Measurements from ENCODE around the gene IMMP2L.

Gene IMMP2L

DNA sequence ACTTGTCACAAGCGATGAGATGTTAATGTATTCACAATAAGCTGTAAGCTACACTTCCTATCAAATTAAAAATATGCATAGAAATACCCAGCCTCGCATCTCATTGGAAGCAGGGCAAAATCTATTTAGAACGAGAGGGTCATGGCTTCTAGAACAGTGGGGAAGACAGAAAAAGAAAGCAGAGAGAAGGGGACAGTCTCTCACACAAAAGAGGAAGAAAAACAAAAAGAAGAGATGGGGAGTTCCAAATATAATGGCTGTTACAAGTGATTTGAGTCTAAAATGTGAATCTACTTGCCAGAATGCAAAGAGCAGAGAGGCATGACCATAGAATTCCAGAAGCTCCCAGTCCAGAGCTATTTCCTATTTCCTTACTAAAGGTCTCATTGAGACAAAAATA lies 457.6 kb downstream of the IMMP2L start:
- DNase-seq = no peak

GRCh38 chr7:111103678-111104274 lies 458.5 kb downstream of the IMMP2L start:
- no peak for DNase-seq

DNA sequence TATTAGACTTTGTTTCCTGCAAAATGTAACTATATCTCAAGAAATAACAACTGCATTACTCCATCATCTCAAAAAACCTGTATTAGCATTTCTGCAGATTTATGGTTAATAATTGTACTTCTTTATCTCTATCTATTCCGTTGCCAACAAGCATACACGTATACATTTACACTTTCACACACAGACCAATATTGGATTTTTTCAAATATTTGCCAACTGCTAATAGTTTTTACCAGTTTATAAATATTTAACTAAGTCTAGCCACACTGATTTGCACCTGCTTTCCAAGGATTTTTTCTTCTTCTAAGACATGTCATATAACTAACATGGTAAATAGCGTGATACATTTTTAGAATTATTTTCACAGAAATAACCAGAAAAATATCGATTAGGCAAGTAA lies 459.2 kb downstream of the IMMP2L start:
- DNase-seq = no peak

GRCh38 chr7:111101856-111102646 lies 460.2 kb downstream of the IMMP2L start:
- no peak for DNase-seq

GRCh38 chr7:111098926-111099250 lies 463.4 kb downstream of the IMMP2L start:
- DNase-seq = no peak

- DNase-seq = peak in 16 of 56 donors; percentile 1 to 45 (median 12)
Observed at GRCh38 chr7:111098011-111098925, 464.0 kb downstream of the IMMP2L start.

DNA sequence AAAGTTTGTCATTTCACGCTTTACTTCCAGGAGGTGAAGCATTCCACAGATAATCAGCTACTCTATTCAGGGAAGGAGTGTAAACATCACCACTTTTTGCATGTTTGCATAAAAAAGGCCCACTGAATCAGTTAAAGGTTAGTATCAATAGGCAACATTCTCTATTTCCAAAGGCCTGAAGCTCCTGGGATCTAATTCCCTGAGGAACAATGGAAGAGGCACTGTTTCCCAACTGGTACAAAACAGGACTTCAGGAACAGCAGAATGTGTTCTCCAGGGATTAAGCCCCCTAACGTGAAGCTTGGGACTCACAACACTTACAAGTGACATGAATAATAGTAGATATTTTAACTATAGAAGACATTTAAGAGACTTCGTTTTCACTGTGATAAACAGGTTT lies 465.3 kb downstream of the IMMP2L start:
- DNase-seq = no peak

- DNase-seq = no peak
Observed at GRCh38 chr7:111094419-111094818, 467.9 kb downstream of the IMMP2L start.

GRCh38 chr7:111093496-111093895 lies 468.8 kb downstream of the IMMP2L start:
- peak in 2 of 56 donors; percentile 0 to 8 for DNase-seq

DNA sequence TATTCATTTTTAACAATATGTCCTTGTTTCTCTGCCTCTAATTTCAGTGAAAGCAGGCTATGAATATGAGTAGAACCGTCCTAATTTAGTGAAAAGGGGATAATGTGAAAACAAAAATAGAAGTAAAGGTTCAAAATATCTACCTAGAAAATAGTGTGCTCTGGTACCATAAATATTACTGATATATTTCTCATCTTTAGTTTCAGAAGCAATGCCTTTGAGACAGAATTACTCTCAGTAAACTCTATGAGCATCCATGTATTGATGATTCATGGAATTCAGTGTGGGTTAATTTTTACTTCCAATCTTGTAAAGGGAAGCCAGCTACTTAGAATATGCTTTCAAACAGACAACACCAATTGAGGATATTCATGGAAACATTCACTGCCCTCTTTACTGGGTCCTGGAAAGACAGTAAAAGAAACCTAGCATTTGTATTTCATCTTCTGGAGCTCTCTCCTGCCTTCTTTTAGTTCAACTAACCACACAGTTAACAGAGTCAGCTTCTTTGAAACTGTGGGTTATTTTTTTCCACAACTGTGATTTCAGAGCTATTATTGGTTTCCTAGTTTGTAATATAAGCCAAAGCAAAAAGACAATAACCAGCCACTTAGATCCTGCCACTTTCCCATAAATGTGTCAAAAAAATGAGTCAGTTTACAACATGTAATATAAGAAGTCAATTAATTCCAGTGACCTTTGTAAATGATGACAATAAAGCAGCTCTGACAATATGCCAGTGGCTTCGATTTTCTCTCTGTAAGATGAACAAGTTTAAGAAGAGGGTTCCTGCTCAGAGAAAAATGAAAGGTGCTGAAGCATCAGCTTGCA lies 469.7 kb downstream of the IMMP2L start:
- DNase-seq = no peak

DNA sequence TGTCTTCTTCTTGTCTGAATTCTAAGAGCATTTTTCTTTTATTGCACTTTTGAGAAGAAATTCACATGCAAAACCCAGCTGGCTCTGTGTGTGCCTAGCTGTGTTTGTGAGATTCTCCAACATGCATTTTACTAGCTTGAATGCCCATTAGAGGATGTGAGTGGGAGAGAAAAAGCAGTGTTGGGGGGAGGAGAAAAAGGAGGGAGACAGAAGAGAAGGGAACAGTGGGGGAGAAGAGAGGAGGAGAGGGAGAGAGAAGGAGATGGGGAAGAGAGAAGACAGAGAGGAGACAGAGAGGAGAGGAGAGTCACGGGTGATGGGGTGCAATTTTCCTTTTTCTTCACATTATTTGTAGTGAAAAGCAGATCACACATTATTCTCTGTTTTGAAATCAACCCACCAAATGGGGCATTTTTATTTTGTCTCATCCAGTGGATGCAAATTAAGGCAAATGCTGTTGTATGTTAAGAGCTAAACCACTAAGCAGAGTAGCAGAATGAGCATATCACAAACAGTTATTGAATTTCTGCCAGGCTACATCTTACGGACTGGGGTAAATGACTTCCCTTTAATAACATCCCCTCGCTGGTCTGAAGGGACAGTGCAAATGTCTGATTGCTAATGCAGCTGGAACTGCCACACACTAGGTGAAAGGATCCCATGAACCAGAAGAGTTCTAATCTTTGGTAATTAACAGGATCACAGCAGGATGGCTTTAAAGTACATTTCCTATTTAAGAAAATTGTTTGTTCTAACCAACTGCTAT lies 470.5 kb downstream of the IMMP2L start:
- DNase-seq = peak in 5 of 56 donors; percentile 7 to 29 (median 24)

GRCh38 chr7:111090846-111091245 lies 471.4 kb downstream of the IMMP2L start, which contains the start of gene LRRN3:
Gene LRRN3 (plus strand): TSS chr7:111091127. CDS start chr7:111122773, 31,646 bp downstream.
- DNase-seq = peak in 55 of 56 donors; percentile 4 to 92 (median 62)

- no peak for DNase-seq
Observed at GRCh38 chr7:111089822-111090426, 472.4 kb downstream of the IMMP2L start.

GRCh38 chr7:111088328-111088727 lies 474.0 kb downstream of the IMMP2L start:
- DNase-seq = no peak

GRCh38 chr7:111086532-111086931 lies 475.8 kb downstream of the IMMP2L start:
- DNase-seq = no peak

DNA sequence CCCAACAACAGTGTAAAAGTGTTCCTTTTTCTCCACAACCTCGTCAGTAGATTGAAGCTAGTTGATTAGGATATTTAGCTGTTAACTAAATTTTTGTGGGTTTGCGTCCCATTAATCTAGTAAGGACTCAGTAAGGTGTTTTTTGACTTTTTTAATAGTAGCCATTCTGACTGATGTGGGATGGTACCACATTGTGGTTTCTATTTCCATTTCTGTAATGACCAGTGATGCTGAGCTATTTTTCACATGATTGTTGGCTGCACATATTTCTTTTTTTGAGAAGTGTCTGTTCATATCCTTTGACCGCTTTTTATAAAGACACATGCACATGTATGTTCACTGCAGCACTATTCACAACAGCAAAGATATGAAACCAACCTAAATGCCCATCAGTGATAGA lies 476.9 kb downstream of the IMMP2L start:
- DNase-seq = no peak

DNA sequence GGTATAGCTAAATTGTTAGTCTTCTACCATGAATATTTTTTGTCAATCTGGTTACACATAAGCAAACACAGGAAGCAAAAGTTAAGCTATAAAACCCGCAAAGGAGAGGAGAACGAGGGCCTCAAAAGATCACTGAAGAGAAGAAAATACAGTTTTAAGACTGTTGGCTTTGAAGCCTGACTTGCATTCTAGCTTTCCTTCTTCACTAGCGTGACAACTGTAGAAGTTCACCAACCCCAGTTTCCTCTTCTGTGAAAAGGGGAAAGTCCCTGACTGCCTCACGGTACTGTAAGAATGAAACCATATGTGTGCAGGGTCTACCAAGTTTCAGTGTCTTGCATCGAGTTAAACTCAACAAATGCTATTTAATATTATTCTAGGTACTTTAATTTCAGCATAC lies 478.9 kb downstream of the IMMP2L start:
- no peak for DNase-seq

DNA sequence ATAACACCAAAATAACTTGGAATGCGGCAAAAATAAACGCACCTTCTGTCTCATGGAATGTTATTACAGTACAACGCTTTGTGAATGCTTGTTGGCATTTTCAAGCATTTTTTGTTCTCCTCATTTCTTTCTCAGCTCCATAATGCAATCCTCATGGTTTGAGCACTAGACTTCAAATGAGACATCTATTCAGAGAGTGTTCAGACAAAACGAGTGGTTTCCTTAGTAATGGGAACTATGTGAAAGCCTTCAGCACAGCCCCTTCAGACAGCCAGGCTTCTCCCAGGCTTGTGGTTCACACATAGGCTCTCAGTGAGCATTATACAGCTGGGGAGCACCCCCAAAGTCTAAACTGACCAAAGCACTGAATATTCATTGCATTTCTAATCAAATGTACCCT lies 479.9 kb downstream of the IMMP2L start:
- DNase-seq = peak in 7 of 56 donors; percentile 0 to 37 (median 6)

- DNase-seq = no peak
Observed at GRCh38 chr7:111081546-111082267, 480.6 kb downstream of the IMMP2L start.
